Activated naive CD8-positive, alpha-beta T cell treated with anti-CD3 and anti-CD28 coated beads, Interleukin-2, amount 50 U/mL, for 16 hours (primary cell): ENCODE measurements around the gene MME.

Experiments
- DNase-seq: peaks from one replicate; pipeline ENCODE4 v3.0.0-alpha.2; 2020; ENCODE audit warnings: low read depth, low spot score

The MME gene

DNA sequence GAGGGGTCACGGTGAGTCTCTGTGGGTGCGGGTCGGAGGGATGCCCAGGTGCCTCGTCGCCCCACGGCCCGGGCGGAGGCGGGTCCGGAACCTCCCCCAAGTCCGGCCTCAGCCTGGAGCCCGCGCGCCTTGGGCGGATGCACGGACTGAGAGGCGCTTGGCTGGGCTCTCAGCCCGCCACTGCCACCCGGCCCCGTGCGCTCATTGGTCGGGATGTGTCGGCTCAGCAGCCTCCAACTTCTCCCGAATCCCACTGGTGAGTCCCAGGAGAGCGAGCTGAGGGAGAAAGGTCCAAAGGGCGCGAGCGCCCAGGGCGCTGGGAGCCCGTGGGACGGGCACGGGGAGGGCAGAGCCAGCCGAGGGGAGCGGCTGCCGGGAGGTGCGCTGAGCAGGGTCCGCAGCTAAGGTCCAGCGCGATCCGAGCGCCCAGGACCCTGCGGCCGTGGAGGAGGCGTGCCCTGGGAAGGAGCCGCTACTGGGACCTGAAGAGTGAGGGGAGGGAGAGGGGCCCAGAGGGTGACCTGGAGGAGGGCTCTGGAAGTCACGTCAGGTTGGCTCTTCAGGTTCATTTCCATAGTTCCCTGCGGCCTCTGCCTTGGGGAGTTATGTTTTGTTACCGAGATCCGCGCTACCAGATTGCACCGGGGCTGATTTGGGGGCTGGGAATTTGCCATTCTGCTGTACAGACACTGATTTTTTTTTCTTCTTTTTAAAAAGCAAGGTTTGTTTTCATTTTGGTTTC is at the start of gene MME:
Gene MME, plus strand, starts transcription at position 574 of the 742 bp plus-strand sequence. CDS start 3,849 bp downstream, outside the sequence.
- DNase-seq, result no peak

DNA sequence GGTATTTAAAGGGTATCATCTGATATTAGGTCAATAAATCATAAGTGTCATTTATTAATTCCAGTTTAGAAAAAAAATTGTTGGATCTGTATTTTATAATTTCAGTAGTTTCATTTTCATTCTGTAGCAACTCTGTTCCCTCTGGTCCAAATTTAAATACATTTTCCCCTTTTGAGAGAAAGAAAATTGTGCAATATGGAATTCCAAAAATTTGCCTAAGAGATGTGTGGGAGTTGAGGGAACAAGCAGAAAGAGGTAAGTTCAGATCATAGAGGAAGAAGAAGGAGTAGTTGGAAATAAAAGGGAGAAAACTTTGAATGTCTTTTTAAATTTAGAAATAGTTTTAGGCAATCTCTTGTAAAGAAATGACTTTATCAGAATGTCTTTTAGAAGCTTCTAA is 48.9 kb upstream of the MME start:
- no peak for DNase-seq

DNA sequence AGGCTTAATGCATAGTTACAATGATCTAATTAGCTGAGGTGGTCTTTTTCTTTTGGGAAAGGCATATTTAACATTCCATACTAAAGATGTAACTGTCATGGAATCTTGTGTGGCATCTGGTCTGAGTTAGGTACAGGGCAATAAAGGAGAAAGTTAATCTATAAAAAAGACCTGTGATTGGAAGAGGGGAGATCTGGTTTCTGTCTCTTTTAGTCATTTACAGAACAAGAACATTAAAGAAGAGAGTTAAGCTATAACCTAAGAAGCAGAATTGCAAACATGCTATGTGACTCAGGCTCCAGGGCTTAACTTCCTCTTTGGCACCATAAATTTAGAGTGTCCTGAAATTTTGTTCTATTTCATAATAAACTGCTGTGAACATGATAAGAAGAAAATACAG is 47.2 kb upstream of the MME start:
- no peak for DNase-seq

DNA sequence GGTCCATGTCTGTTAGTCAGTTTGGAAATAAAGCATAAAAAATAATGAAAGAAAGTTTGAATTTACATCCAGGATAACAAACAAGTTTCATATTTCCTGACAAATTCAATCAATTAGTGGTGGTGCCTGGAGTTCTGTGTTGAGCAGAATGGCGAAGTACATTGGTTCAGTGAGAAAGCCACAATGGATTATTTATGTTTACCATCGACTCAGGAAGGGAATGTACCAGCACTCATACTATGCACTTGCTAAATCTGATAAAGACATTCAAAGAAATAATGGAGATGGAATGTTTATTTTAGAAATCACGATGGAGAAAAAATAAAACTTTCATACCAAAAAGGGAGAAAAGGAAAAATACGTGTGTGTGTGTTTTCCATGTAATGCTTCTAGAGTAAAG is 45.3 kb upstream of the MME start:
- DNase-seq, result no peak

DNA sequence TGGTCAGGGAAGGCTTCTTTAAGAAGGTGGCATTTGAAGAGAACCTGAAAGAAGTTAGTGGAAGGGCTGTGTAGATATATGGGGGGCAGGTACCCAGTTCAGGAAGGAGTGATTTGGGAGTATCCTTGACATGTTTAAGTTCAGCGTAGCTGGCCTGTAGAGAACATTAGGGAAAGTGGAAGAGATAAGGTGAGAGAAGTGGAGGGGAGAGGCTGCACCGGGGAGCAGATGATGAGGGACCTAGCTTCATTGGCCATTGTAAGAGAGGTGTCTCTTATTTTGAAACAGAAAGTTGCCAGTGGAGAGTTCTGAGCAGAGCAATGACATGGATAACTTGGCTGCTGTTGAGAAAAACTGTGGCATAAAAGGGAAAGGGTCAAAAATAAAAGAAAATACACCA is 44.6 kb upstream of the MME start:
- no peak for DNase-seq

DNA sequence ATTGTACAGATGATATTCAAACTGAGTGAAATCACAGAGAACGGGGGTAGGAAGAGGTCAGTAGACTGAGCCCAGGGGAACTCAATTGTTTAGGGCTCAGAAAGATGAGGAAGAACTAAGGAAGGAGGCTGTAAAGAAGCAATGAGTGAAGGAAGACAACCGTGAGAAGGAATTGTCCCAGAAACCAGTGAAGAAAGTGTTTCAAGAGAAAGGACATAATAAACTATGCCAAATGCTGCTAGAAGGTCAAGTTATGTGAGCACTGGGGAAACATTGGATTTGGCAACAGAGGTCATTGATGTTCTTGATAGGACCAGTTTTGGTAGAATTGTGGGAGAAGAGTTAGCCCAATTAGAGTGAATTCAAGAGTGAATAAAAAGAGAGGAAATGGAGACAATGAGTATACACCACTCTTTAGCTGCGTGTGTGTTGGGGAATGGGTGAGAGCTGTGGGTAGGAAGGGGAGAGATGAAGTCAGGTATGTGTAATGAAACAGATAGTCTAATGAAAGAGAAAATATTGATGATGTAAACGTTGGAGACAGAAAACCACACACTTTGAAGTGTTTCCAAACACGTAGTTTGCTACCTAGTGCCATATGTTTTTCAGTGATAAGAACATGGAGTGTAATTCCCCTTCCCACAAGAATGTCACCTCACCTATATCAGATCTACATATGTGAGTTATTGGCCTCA is 42.5 kb upstream of the MME start:
- DNase-seq, result no peak

DNA sequence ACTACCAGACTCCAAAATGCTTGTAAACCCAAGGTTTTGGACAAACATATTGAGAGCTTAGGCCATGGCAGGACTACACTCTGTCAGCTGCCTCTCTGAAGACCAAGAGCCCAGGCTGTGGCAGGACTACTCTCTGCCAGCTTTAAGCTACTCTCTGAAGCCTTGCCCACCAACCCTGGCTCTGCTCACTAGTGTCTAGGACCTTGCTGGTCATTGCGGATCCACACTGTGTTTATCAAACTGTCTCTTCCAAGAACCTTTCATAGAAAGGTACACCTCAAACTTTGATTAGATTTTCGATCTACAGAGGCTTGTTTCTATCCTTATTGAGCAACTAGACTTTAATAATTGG is 41.9 kb upstream of the MME start:
- DNase-seq, result no peak

DNA sequence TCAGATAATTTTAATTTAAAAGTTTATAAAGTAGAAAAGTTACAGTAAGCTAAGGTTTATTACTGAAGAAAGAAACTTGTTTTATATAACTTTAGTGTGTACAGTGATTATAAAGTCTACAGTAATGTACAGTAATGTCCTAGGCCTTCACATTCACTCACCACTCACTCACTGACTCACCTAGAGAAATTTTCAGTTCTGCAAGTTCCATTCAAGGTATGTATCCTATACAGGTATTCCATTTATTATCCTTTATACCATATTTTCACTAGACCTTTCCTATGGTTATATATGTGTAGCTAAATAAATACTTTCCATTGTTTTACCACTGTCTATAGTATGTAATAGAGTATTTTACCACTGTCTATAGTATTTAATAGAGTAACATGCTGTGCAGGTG is 33.2 kb upstream of the MME start:
- DNase-seq, result no peak

DNA sequence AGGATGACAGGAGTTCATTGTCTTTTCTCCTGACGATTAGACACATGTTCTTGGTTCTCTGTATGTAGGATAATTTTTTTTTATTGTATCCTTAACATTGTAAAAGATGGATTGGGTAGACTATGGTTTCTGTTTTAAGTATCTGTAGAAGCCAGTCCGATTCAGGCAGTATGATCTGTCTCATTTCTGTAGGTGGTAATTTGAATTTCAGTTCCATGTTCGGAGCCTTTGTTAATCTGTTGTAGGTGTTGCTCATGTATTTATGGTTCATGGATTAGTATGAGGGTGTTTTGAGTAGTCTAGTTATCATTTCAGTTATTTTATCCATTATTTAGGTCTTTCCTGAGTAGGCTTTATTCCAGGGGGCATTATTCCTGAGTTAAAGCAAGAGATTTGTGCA is 32.4 kb upstream of the MME start:
- DNase-seq, result no peak

DNA sequence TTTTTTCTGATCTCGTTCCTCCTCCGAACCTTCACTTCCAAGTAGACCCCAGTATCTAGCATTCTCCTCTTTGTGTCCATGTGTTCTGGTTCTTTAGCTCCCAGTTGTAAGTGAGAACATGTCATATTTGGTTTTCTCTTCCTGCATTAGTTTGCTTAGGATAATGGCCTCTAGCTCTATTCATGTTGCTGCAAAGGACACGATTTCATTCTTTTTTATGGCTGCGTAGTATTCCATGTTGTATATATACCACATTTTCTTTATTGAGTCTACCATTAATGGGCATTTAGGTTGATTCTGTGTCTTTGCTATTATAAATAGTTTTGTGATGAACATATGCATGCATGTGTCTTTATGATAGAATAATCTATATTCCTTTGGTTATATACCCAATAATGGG is 30.2 kb upstream of the MME start:
- no peak for DNase-seq

DNA sequence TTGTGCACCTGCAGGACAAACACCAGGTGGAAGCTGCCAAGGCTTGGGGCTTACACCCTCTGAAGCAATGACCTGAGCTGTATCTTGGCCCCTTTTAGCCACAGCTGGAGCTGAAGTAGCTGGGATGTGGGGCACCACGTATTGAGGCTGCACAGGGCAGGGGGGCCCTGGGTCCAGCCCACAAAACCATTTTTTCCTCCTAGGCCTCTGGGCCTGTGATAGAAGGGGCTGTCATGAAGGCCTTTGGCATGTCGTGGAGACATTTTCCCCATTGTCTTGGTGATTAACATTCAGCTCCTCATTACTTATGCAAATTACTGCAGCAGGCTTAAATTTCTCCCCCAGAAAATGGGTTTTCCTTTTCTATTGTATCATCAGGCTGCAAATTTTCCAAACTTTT is 27.6 kb upstream of the MME start:
- DNase-seq, result no peak

DNA sequence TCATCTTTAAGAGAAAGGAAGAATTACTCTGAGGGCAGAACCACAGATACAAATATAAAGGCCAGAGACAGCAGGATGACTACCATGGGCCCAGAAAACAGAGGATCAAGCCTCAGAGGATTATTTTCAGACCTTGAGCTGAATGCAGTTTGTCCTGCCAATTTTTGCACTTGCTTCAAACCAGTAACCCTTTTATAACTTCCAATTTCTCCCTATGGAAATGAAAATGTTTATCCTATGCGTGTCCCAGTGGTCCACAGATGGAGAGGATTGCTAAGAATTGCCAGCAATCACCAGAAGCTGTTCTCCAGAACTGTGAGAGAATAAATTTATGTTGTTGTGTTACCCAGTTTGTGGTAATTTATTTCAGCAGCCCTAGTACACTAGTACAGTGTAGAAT is 26.4 kb upstream of the MME start:
- no peak for DNase-seq

DNA sequence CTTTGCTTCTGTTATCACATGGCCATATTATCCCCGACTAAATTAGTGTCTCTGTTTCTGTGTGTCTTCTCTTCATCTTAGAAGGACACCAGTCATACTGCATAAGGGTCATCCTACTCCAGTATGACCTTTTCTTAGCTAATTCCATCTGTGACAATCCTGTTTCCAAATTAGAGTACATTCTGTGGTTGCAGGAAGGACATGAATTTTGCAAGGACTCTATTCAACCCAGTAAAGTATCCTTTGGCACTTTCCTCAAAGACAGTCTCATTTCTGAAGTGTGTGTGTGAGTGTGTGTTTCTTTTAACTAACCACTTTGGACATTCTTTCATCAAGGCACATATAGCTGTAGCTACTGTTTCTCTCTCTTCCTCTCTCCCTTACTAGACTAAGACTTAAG is 15.2 kb upstream of the MME start:
- no peak for DNase-seq

DNA sequence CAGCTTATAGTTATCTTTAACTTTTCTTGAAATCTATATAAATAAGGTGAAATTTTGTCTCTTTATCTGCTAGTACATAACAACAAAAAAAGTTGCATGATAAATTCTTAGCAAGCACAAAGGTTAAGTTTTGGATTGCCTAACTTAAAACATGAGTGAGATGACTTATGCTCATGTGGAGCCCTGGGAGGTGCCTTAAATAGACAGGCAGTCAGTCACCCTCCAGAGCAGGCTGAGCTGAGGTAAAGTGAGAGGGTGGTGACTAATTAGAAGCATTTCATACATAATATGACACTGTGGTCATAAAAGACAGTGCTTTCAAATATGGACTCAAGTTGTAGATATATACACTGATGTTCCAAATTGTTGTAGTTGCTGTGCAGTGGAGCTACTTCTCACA is 14.6 kb upstream of the MME start:
- no peak for DNase-seq

DNA sequence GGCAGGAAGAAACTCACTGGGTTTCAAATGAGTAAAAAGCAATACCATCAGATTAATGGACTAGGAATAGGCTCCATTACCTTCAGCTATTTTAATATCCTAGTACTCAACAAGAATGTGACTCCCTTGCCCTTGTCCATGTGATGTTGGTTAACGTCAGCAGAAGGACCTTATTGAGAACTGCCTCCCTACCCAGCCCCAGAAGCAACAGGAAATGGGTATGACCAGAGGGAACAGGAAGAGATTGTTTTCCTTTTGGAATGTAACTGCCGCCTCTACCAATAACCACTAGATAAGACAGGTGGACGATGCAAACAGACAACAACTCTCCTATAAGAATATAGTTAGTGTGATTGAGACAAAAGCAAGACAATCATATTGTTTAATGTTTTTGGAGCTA is 10.4 kb upstream of the MME start:
- DNase-seq, result no peak

DNA sequence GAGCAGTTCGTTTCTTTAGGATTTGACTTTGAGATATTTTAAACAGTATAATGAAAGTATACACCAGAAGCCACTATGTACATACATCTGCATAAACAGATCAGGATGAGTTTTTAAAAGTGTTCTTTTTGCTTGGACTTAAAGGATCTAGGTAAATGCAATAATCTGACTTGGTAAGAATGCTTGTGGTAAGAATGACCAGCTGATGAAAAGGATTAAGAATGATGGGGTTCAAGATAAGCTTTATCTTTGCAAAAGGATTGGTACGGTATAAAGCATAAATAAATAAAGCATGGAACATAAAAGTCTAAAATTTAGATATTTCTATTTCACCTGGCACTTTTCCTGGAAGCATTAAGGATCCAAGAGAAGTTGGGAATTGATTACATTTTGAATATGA is 9.8 kb upstream of the MME start:
- DNase-seq, result no peak

DNA sequence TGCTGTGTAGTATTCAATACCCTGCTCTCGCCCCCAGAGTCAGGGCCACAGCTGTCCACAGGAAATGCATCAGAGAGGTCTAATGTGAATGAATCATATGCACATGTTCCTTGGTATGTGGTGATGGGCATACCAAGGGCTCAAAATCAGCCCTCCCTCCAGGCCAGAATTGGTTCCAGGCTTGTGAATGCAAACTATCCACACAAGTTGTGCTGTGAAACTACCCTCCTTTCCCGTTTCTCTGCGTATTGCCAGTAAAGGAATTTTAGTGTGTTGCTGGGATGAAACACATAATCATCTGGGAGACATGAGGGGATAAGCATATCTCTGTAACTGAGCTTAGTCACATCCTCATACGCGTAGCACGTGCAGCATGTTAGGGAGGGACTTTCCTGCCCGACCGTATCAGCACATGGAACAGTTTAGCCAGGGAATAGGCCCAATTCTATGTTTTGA is 9.2 kb upstream of the MME start:
- DNase-seq, result no peak

DNA sequence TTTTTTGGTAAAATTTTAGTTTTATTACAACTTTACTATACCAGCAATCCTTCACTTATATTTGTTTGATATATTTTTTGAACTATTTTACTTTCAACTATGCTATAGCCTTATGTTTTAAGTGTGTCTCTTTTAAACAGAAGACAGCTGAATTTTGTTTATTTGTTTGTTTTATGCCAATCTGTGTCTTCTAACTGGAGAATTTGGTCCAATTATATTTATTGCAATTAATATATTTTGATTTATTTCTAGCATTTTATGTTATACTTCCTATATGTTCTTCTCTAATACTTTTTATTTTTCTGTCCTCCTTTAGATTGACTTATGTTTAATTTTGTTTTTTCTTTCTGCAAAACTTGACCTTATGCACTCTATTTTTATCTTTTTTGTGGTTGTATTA is 4.9 kb upstream of the MME start:
- no peak for DNase-seq

DNA sequence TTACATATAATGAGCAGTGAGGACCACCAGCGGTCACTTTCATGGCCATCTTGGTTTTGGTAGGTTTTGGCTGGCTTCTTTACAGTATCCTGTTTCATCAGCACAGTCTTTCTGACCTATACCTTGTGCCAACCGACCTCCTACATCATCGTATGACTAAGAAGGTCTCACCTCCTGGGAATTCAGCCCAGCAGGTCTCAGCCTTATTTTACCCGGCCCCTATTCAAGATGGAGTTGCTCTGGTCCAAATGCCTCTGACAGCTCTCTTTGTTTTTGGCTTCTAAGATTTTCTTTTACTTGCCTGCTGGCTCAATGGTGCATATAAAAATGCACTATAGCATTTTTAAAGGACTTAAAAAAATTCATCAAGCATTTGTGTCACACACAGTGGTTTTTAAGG is 3.2 kb upstream of the MME start:
- DNase-seq, result no peak

DNA sequence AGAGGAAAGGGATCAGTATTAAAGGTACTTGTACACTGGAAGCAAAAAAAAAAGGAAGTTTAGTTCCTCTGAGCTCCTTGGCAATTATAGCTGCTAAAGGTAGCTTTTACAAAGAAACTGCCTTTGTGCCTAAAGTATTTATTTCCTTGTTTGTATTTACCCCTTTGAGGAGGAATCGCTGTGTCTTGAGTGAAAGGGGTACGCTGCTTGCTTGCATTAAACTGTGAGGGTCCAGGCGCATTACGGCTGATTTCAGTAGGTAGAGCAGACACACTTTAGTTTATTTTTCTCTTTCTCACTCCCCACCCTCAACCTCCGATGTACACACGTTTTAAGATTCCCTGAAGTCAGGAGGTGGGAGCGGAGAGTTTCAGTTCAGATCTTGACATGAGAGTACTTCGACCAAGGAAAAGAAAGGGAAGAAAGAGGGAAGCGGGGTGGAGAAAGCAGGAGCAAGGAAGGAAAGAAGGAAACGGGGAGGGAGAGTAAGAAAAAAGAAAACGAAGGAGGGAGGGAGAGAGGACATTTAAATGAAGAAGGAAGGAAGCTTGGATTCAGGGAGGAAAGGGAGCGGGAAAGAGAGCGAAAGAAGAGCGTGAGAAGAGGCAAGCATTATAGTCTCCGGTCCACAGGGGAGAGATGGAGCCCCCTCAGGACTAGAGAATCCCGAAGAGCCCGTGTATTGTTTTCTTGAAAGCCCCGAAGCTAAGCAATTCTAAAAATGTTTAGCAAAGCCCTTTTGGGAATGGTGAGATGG is 1.2 kb upstream of the MME start:
- no peak for DNase-seq

DNA sequence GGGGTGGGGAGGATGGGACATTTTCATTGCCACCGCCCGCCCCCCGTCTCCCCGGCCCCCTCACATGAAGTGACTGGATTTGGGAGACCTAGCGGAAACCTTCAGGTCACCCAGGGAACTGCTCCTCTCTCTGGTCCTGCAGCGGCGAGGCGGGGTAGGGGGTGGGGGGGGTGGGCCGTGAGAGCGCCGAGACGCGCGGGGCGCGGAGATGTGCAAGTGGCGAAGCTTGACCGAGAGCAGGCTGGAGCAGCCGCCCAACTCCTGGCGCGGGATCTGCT is 712 bp upstream of the MME start:
- DNase-seq, result no peak

DNA sequence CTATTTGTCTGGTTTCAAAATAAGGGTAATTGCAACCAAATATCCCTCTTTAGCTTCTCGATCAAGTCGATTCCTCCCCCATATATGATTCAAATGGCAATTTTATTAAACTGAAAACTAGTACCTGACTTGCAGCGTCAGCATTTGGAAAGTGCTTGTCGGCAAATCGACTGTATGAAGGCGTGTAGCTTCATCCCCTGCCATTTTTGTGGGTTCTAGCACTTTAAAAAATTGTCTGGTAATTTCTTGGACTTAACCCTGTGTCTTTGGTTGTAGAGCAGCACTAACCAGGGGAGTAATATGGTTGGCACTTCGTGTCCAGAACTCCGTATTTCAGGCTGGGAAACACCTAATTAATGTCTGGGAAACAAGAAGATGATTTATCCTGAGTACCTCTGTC is 573 bp downstream of the MME start:
- DNase-seq, result no peak

DNA sequence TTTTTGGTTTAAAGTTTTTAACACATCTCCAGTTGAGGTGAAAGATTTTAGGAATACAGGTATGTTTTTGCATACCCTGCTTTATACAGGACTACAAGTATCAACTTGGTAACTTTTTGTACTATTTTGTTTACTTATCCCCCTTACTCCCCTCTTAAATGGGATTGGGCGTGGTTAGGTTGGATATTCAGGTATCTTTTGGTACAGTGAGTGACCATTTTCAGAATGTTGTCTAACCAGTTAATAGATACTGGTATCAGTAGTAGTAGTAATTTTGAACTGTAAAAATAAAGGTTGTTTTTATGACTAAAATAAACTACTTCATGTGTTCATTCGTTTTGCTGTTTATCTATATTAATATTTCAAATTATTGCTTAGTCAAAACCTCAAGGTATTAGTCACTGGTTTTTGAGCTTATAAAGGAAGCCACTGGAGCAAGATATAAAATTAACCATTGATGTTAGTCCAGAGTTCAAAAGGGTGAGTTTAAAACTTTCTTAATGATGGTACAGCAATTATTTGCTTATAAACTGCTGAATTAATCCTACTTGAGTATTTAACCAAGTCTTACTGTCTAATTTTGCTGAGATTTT is 3.3 kb downstream of the MME start:
- DNase-seq, result no peak
